WTC11 (cell line): ENCODE measurements around the gene KRT72. TPM values are rescaled to one million over a fixed set of nuclear protein-coding genes. Genes with fewer than 3 reads are reported as not detected.

Experiments
- ATAC-seq: fragments of 200-7000 bp; cut with Tn5 transposase; 2 replicates; pipeline ENCODE4 v1.10.0; 2021; ENCODE audit warnings: mild to moderate bottlenecking, moderate library complexity
- CTCF ChIA-PET: fragments of 300-600 bp; sonication (Branson Sonifier 250); formaldehyde crosslinking; loops from one replicate; lab custom pipeline; 2021; ENCODE audit warnings: antibody characterized with exemption; lab: Charles Lee
- POLR2A ChIA-PET: fragments of 350-600 bp; sonication (Branson Sonifier 250); formaldehyde crosslinking; loops from one replicate; lab custom pipeline; 2021; ENCODE audit warnings: antibody characterized with exemption; lab: Charles Lee
- DNase-seq: peaks from one replicate; pipeline ENCODE4 v3.0.0; 2021; ENCODE audit warnings: low spot score
- H3K27ac Mint-ChIP-seq: 2 replicates; pipeline ENCODE4 v1.8.0; 2021; ENCODE audit warnings: mixed read lengths
- H3K27me3 Mint-ChIP-seq: 2 replicates; pipeline ENCODE4 v1.8.0; 2021; ENCODE audit warnings: low read depth, mild to moderate bottlenecking, moderate library complexity, mixed read lengths
- H3K36me3 Mint-ChIP-seq: 2 replicates; pipeline ENCODE4 v1.8.0; 2021; ENCODE audit warnings: mixed read lengths
- H3K4me1 Mint-ChIP-seq: 2 replicates; pipeline ENCODE4 v1.8.0; 2022; ENCODE audit warnings: mixed read lengths
- H3K4me3 Mint-ChIP-seq: 2 replicates; pipeline ENCODE4 v1.8.0; 2021; ENCODE audit warnings: mild to moderate bottlenecking, moderate library complexity, mixed read lengths
- H3K9me3 Mint-ChIP-seq: 2 replicates; pipeline ENCODE4 v1.8.0; 2021; ENCODE audit warnings: mixed read lengths
- AFF4 ChIP-seq: sonication (generic); formaldehyde crosslinking; IDR thresholded peaks from 2 replicates; pipeline ENCODE4 v1.8.1; 2023; ENCODE audit warnings: mild to moderate bottlenecking, missing genetic modification reagents, borderline replicate concordance
- AR ChIP-seq: fragments of 250-450 bp; sonication (Bioruptor Pico); IDR thresholded peaks from 2 replicates; pipeline ENCODE4 v1.9.0; 2021; ENCODE audit warnings: mild to moderate bottlenecking
- ARID4B ChIP-seq: sonication (generic); formaldehyde crosslinking; IDR thresholded peaks from 2 replicates; pipeline ENCODE4 v1.8.0; 2023; ENCODE audit warnings: missing genetic modification reagents, mild to moderate bottlenecking, borderline replicate concordance
- E2F5 ChIP-seq: sonication (generic); formaldehyde crosslinking; IDR thresholded peaks from 2 replicates; pipeline ENCODE4 v1.8.1; 2022; ENCODE audit warnings: mild to moderate bottlenecking, moderate library complexity, missing genetic modification reagents
- FOXJ3 ChIP-seq: sonication (generic); formaldehyde crosslinking; IDR thresholded peaks from 2 replicates; pipeline ENCODE4 v1.9.0; 2021; ENCODE audit warnings: missing genetic modification reagents, mild to moderate bottlenecking, borderline replicate concordance
- FOXP1 ChIP-seq: sonication (generic); formaldehyde crosslinking; IDR thresholded peaks from 2 replicates; pipeline ENCODE4 v1.8.0; 2022; ENCODE audit warnings: missing genetic modification reagents, mild to moderate bottlenecking, moderate library complexity, borderline replicate concordance
- FOXP4 ChIP-seq: sonication (generic); formaldehyde crosslinking; IDR thresholded peaks from 2 replicates; pipeline ENCODE4 v1.8.0; 2022; ENCODE audit warnings: mild to moderate bottlenecking, missing genetic modification reagents
- IRF1 ChIP-seq: sonication (generic); formaldehyde crosslinking; IDR thresholded peaks from 2 replicates; pipeline ENCODE4 v1.8.0; 2023; ENCODE audit warnings: missing genetic modification reagents
- KAT7 ChIP-seq: sonication (generic); formaldehyde crosslinking; IDR thresholded peaks from 2 replicates; pipeline ENCODE4 v1.8.1; 2023; ENCODE audit warnings: missing genetic modification reagents, mild to moderate bottlenecking, borderline replicate concordance
- NR1H2 ChIP-seq: sonication (generic); formaldehyde crosslinking; IDR thresholded peaks from 2 replicates; pipeline ENCODE4 v1.9.0; 2021; ENCODE audit warnings: mild to moderate bottlenecking, moderate library complexity, missing genetic modification reagents
- RELA ChIP-seq: sonication (generic); formaldehyde crosslinking; IDR thresholded peaks from 2 replicates; pipeline ENCODE4 v1.8.1; 2022; ENCODE audit warnings: missing genetic modification reagents, mild to moderate bottlenecking, borderline replicate concordance
- SMAD4 ChIP-seq: sonication (generic); formaldehyde crosslinking; IDR thresholded peaks from 2 replicates; pipeline ENCODE4 v1.8.0; 2022; ENCODE audit warnings: mild to moderate bottlenecking, missing genetic modification reagents
- ZBTB21 ChIP-seq: sonication (generic); formaldehyde crosslinking; IDR thresholded peaks from 2 replicates; pipeline ENCODE4 v1.8.1; 2023; ENCODE audit warnings: mild to moderate bottlenecking, missing genetic modification reagents, borderline replicate concordance
- ZBTB43 ChIP-seq: sonication (generic); formaldehyde crosslinking; IDR thresholded peaks from 2 replicates; pipeline ENCODE4 v1.8.1; 2023; ENCODE audit warnings: mild to moderate bottlenecking, missing genetic modification reagents
- total RNA-seq: library from RNA; stranded (reverse); gene quantifications from 3 replicates; pipeline ENCODE4 v1.2.3, GENCODE V29; 2021

The KRT72 gene
- total RNA-seq, 1 experiment from 2014 or later: not detected

GRCh38 chr12:52590021-52590420, 11.2 kb downstream of the KRT72 start (continued):
- TF ChIP-seq AR (CRISPR knock-in tag): no peak

GRCh38 chr12:52587563-52587962, 13.7 kb downstream of the KRT72 start:
- Mint-ChIP-seq H3K36me3 (peaks cover 16% of the 10 kb centered on the region), H3K4me1 (peaks cover 3% of the 10 kb centered on the region), H3K4me3 (no peak overlapping the region), H3K27me3 (peaks cover 4% of the 10 kb centered on the region; the same call in 1 of the 2 replicates), H3K9me3 (peaks cover 28% of the 10 kb centered on the region), H3K27ac (no peak overlapping the region)
- ChIA-PET CTCF (interaction anchor here (0.7 to 6.6 kb wide), 7 partner anchors 145 to 298 kb away, joined by 3 to 47 read pairs (median 4); no protein-coding TSS in a partner anchor), POLR2A (no interaction called here)
- ATAC-seq (no peak), DNase-seq (peak; percentile 32)
- no peak for TF ChIP-seq FOXJ3 (CRISPR knock-in tag)

GRCh38 chr12:52585946-52586345, 15.3 kb downstream of the KRT72 start:
- Mint-ChIP-seq H3K9me3 (peaks cover 15% of the 10 kb centered on the region), H3K27me3 (no peaks in the 10 kb centered on the region), H3K4me1 (peaks cover 4% of the 10 kb centered on the region), H3K27ac (no peak overlapping the region), H3K4me3 (no peak overlapping the region), H3K36me3 (peaks cover 5% of the 10 kb centered on the region; the same call in 1 of the 2 replicates)
- no peak for DNase-seq
- ChIA-PET CTCF (interaction anchor here (0.9 to 6.6 kb wide), 9 partner anchors 34 to 430 kb away, joined by 3 to 50 read pairs (median 6); no protein-coding TSS in a partner anchor), POLR2A (interaction anchor here (0.5 kb wide), 1 partner anchor 1064 kb away, joined by 4 read pairs; no protein-coding TSS in a partner anchor)
- ATAC-seq: no peak
- TF ChIP-seq NR1H2 (CRISPR knock-in tag) (no peak), AFF4 (CRISPR knock-in tag) (no peak), FOXP1 (CRISPR knock-in tag) (no peak), ARID4B (CRISPR knock-in tag) (no peak), ZBTB43 (CRISPR knock-in tag) (no peak), E2F5 (no peak), KAT7 (CRISPR knock-in tag) (no peak), IRF1 (no peak), FOXP4 (CRISPR knock-in tag) (no peak), ZBTB21 (CRISPR knock-in tag) (no peak), SMAD4 (CRISPR knock-in tag) (no peak), RELA (CRISPR knock-in tag) (no peak)
